22Rv1 (cell line): ENCODE measurements around the gene MAT2A.

Experiments
- CTCF ChIP-seq: fragments of 450-650 bp; IDR thresholded peaks from 2 replicates; pipeline ENCODE4 v1.5.1; 2017; ENCODE audit warnings: mild to moderate bottlenecking
- ZFX ChIP-seq: fragments of 450-650 bp; IDR thresholded peaks from 2 replicates; pipeline ENCODE4 v1.6.1; 2017; ENCODE audit warnings: antibody characterized with exemption, borderline replicate concordance

GRCh38 chr2:85584354-85584856 lies 45.4 kb downstream of the MAT2A start, which contains the start of gene VAMP5:
- no peak for TF ChIP-seq CTCF
- no peak for TF ChIP-seq ZFX
